Transverse colon (tissue), 3 donors: Measurements from ENCODE around the gene GPR156.

ENCODE experiments used
- POLR2A ChIP-seq: fragments of 450-650 bp; IDR thresholded peaks from one replicate; pipeline ENCODE4 v1.6.1; 2016; ENCODE audit warnings: antibody characterized with exemption, mild to moderate bottlenecking, moderate library complexity
- TF ChIP-seq, protein P1 (sequence below), 5 experiments: fragments of 200-600 bp in 3 of 5; fragments of 450-650 bp in 2 of 5; sonication (generic) in 3 of 5; IDR thresholded peaks; 1 replicate in 2 of 5; 2 replicates in 3 of 5; pipeline ENCODE4 v1.5.1; 2016 to 2017; ENCODE audit warnings: antibody characterized with exemption in 5 of 5, inconsistent platforms in 3 of 5, mild to moderate bottlenecking in 2 of 5, moderate library complexity in 1 of 5

- TF ChIP-seq, protein P1, sequence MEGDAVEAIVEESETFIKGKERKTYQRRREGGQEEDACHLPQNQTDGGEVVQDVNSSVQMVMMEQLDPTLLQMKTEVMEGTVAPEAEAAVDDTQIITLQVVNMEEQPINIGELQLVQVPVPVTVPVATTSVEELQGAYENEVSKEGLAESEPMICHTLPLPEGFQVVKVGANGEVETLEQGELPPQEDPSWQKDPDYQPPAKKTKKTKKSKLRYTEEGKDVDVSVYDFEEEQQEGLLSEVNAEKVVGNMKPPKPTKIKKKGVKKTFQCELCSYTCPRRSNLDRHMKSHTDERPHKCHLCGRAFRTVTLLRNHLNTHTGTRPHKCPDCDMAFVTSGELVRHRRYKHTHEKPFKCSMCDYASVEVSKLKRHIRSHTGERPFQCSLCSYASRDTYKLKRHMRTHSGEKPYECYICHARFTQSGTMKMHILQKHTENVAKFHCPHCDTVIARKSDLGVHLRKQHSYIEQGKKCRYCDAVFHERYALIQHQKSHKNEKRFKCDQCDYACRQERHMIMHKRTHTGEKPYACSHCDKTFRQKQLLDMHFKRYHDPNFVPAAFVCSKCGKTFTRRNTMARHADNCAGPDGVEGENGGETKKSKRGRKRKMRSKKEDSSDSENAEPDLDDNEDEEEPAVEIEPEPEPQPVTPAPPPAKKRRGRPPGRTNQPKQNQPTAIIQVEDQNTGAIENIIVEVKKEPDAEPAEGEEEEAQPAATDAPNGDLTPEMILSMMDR (IDR thresholded peaks at IDR 0.05) = no peak
- TF ChIP-seq POLR2A = no peak
Observed at GRCh38 chr3:120306519-120307455, 21.8 kb upstream of the GPR156 start.
